RWPE2 (cell line): Measurements from ENCODE around the gene MEP1B.
A peak's percentile ranks its signal among the peaks of the same experiment; 100 is the strongest.

Experiments
- ATAC-seq: fragments of 200-7000 bp; cut with Tn5 transposase; 3 replicates; pipeline ENCODE4 v1.9.1; 2021; ENCODE audit warnings: low read depth
- DNase-seq: peaks from one replicate; pipeline ENCODE4 v3.0.0-alpha.2; 2020; ENCODE audit warnings: low spot score
- H3K27ac ChIP-seq: fragments of 450-650 bp; 2 replicates; pipeline ENCODE4 v1.5.1; 2017; ENCODE audit warnings: mild to moderate bottlenecking; ENCODE audit not compliant: poor library complexity, severe bottlenecking
- H3K27me3 ChIP-seq: fragments of 250-450 bp; sonication (Bioruptor Pico); 2 replicates; pipeline ENCODE4 v1.5.1; 2021; ENCODE audit warnings: mild to moderate bottlenecking, moderate library complexity; ENCODE audit not compliant: insufficient read depth, poor library complexity, severe bottlenecking
- H3K36me3 ChIP-seq: fragments of 250-450 bp; sonication (Bioruptor Pico); 2 replicates; pipeline ENCODE4 v1.5.1; 2020; ENCODE audit warnings: low read depth, mild to moderate bottlenecking, moderate library complexity
- H3K4me1 ChIP-seq: fragments of 250-450 bp; sonication (Bioruptor Pico); 2 replicates; pipeline ENCODE4 v1.5.1; 2021; ENCODE audit warnings: mild to moderate bottlenecking, moderate library complexity; ENCODE audit not compliant: insufficient read depth, poor library complexity, severe bottlenecking
- H3K4me3 ChIP-seq: fragments of 250-450 bp; sonication (Bioruptor Pico); 2 replicates; pipeline ENCODE4 v1.5.1; 2021; ENCODE audit warnings: mild to moderate bottlenecking, moderate library complexity; ENCODE audit not compliant: severe bottlenecking
- H3K9me3 ChIP-seq: fragments of 250-450 bp; sonication (Bioruptor Pico); 2 replicates; pipeline ENCODE4 v1.5.1; 2021; ENCODE audit warnings: mild to moderate bottlenecking, moderate library complexity; ENCODE audit not compliant: severe bottlenecking
- CTCF ChIP-seq: fragments of 450-650 bp; IDR thresholded peaks from one replicate; pipeline ENCODE4 v1.5.1; 2017; ENCODE audit warnings: mild to moderate bottlenecking, moderate library complexity; ENCODE audit not compliant: poor library complexity, severe bottlenecking

MEP1B gene

GRCh38 chr18:32237049-32237448 is 47.2 kb downstream of the MEP1B start:
- no peak overlapping the region for H3K27ac ChIP-seq
- H3K36me3 ChIP-seq: no peaks in the 10 kb centered on the region
- TF ChIP-seq CTCF: no peak
- no peaks in the 10 kb centered on the region for H3K9me3 ChIP-seq
- H3K4me3 ChIP-seq: no peak overlapping the region
- DNase-seq: no peak
- no peaks in the 10 kb centered on the region for H3K4me1 ChIP-seq
- H3K27me3 ChIP-seq: no peaks in the 10 kb centered on the region
- ATAC-seq: peak; percentile 40; the same call in 1 of the 3 replicates

- no peak for ATAC-seq
- no peak overlapping the region for H3K4me3 ChIP-seq
- H3K27me3 ChIP-seq: no peaks in the 10 kb centered on the region
- TF ChIP-seq CTCF: no peak
- H3K27ac ChIP-seq: no peak overlapping the region
- no peak for DNase-seq
- no peaks in the 10 kb centered on the region for H3K36me3 ChIP-seq
- H3K9me3 ChIP-seq: no peaks in the 10 kb centered on the region
- H3K4me1 ChIP-seq: no peaks in the 10 kb centered on the region
Measured at GRCh38 chr18:32238635-32239268, 48.9 kb downstream of the MEP1B start.

- no peak for ATAC-seq
- H3K27me3 ChIP-seq: no peaks in the 10 kb centered on the region
- no peaks in the 10 kb centered on the region for H3K9me3 ChIP-seq
- TF ChIP-seq CTCF: no peak
- no peak overlapping the region for H3K4me3 ChIP-seq
- H3K27ac ChIP-seq: no peak overlapping the region
- no peak for DNase-seq
- H3K4me1 ChIP-seq: no peaks in the 10 kb centered on the region
- no peaks in the 10 kb centered on the region for H3K36me3 ChIP-seq
Measured at GRCh38 chr18:32242395-32242794, 52.6 kb downstream of the MEP1B start.

GRCh38 chr18:32243358-32243757 is 53.5 kb downstream of the MEP1B start:
- H3K4me3 ChIP-seq: no peak overlapping the region
- no peak for TF ChIP-seq CTCF
- H3K27me3 ChIP-seq: no peaks in the 10 kb centered on the region
- no peaks in the 10 kb centered on the region for H3K9me3 ChIP-seq
- H3K36me3 ChIP-seq: no peaks in the 10 kb centered on the region
- no peak overlapping the region for H3K27ac ChIP-seq
- no peak for ATAC-seq
- no peaks in the 10 kb centered on the region for H3K4me1 ChIP-seq
- no peak for DNase-seq

- H3K4me1 ChIP-seq: no peaks in the 10 kb centered on the region
- ATAC-seq (no peak), DNase-seq (no peak)
- H3K27me3 ChIP-seq: no peaks in the 10 kb centered on the region
- H3K27ac ChIP-seq: no peak overlapping the region
- TF ChIP-seq CTCF: no peak
- no peaks in the 10 kb centered on the region for H3K9me3 ChIP-seq
- H3K4me3 ChIP-seq: no peak overlapping the region
- H3K36me3 ChIP-seq: no peaks in the 10 kb centered on the region
Measured at GRCh38 chr18:32244881-32245280, 55.0 kb downstream of the MEP1B start.
